ENCODE data around the gene LRRC4C. TPM values are rescaled to one million over a fixed set of nuclear protein-coding genes. Genes with fewer than 3 reads are reported as not detected.
"Not testable (repeated sequence)": the region's sequence is repeated elsewhere in the genome, so short reads cannot be mapped to it uniquely, and the experiment has no call there.

The LRRC4C gene
- polyA plus RNA-seq, 4 donors = 12.5 to 29.0 (median 15.0) TPM

DNA sequence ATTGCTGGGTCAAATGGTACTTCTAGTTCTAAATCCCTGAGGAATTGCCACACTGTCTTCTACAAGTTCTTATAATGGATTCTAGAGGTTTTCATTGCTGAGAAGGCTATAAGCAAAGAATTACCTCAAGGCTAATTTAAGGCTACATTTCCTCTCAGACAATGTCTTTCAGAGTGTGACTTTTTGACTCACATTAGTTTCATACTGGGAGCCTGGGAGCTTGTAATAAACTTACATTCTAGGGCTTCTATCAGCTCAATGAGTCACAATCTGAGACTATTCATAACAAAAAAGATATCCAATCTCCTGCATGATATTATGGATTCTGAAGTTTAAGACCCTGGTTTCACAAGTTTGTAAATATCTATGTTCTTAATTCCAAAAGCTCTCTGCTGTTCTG is 408.7 kb downstream of the LRRC4C start:
- no peak for DNase-seq (ENCODE audit: low read depth in 4 of 4, low spot score in 3 of 4)

DNA sequence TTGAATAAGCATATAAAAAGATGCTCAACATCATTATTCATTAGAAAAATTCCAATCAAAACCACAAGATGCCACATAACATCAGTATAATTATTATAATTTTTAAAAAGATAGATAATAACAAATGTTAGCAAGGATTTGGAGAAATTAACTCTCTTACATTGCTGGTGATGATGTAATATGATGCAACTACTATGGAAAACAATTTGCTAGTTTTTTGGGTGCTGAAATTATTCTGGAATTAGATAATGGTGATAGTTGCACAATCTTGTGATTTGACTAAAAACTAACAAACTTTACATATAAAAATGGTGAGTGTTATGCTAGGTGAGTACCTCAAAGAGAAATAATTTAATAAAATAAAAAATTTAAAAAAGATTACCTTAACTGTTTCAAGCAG is 412.2 kb downstream of the LRRC4C start:
- DNase-seq (ENCODE audit: low read depth in 4 of 4, low spot score in 3 of 4) = no peak

DNA sequence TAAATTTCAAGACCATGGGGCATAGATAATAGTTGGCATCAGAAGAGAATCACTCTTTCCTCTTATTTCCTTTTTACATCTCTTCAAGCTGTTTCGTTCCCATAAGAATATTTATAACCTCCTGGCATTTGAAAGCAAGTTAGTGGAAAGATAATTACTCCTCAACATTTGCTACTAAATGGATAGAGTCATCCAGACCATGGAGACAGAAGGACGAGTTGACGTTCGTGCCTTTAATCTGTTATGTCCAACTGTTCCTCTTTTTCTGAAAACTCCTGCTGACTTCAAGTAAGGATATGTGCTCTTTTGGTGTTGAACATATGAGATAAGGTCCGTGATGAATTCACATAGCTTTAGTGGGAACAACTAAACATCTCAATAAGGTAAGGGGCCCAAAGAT is 414.2 kb downstream of the LRRC4C start:
- DNase-seq (ENCODE audit: low read depth in 4 of 4, low spot score in 3 of 4) = no peak

DNA sequence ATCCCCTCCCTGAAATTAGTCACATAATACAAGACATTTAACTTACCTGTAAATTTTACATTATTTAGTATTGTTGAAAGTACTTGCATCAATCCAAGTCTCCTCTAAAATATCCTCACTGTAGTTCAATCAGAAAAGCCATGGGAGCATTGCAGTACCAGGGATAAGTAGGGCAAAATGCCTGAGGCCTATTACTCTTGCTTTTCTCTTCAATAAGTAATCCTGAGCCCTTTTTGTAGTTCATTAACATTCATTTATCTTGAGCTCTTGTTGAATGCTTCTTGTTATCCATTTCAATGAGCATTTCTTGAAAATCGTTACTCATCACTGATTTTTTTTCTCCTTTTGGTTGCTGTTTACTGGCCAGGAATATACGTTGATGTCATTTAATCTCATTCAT is 414.7 kb downstream of the LRRC4C start:
- no peak for DNase-seq (ENCODE audit: low read depth in 4 of 4, low spot score in 3 of 4)

DNA sequence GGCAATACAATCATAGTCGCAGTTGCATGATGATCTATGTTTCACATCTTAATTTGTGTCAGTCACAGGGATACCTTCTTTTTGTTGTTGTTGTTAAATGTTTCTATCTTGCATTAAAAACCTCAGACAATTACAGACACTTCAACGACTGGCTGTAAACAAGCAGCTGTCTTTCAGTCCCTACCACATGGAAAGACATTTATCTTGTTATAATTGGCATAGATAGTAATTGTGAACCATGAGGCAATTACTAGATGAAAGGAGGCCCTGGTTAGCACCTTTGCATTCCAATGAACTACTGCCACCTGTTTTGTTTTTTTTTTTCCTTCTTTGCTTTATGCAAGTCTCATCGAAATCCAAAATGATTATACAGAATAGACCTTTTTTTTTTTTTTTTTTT is 416.8 kb downstream of the LRRC4C start:
- DNase-seq (ENCODE audit: low read depth in 4 of 4, low spot score in 3 of 4) = no peak

DNA sequence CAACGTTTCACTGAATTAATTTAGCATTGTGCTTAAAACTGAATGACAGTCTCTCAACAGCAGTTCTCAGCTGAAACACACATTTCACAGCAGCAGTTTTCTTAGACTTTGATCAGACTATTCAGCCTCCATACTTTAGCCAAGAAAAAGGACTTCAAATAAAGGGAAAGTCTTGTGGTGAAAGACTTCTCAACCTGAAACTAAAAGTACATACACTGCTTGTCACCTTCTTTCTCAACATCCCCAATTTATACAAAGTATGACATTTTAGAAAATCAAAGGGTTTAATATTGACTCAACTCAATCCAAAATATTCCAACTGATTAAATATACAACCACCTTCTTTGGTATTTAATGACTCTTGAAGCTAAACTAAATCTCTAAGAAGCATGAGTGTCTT is 419.0 kb downstream of the LRRC4C start:
- no peak for DNase-seq (ENCODE audit: low read depth in 4 of 4, low spot score in 3 of 4)

DNA sequence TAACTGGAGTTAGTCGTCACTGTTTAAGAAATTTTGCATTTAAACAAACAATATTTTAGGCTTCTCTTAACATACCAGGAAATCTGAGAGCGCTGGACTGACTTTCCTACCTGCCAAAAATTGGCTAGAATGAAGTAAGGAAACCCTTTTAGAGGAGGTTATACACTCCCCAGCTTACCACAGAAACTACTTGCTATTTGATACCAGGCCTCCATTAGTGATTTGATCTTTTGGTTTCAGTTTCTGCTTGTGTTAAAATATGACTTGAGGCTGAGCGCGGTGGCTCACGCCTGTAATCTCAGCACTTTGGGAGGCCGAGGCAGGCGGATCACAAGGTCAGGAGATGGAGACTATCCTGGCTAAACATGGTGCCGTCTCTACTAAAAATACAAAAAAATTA is 419.9 kb downstream of the LRRC4C start:
- DNase-seq (ENCODE audit: low read depth in 4 of 4, low spot score in 3 of 4) = no peak

DNA sequence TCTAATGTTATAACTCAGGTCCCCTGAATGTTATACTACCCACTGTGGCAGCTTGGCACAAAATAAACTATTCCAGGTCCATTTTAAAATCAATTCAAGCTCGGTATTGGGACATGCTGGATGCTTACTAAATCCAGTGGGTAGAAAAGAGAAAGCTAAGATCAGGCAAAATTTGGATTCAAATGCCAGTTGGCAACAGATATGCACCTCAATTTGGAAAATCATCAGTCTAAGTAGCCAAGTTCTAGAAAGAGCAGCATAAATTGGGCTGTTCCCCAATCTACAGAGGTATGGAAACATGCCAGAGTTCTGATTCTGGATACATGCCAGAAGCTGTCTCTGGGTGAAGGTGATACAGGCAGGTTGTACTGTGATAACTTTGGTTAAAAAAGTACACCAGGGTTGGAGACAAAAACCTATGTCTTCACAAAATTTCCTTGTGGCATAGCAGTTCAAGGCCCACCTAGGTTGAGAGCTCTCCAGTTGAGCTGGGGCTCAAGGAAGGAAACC is 427.8 kb downstream of the LRRC4C start:
- no peak for DNase-seq (ENCODE audit: low read depth in 4 of 4, low spot score in 3 of 4)

DNA sequence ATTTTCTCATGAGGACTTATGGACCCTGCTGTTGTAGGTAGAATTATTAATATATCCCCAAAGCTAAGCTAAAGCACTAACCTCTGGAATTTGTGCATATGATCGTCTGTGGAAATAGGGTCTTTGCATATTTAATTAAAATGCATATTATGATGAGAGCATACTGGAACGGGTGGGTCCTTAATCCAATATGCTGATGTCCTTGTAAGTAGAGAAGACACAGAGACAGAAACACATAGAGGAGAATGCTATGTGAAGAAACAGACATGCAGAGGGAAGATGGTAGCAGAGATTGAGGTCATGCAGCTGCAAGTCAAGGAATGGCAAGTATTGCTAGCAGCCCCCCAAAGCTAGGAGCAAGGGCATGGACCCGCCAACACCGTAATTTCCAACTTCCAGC is 439.2 kb downstream of the LRRC4C start:
- no peak for DNase-seq (ENCODE audit: low read depth in 4 of 4, low spot score in 3 of 4)

DNA sequence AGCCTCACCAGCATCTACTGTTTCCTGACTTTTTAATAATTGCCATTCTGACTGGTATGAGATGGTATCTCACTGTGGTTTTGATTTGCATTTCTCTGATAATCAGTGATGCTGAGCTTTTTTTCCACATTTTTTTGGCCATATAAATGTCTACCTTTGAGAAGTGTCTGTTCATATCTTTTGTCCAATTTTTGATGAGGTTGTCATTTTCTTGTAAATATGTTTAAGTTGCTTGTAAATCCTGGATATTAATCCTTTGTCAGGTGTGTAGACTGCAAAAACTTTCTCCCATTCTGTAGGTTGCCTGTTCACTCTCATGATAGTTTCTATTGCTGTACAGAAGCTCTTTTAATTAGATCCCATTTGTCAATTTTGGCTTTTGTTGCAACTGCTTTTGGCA is 439.8 kb downstream of the LRRC4C start:
- not testable (repeated sequence) for DNase-seq (ENCODE audit: low read depth in 4 of 4, low spot score in 3 of 4)

DNA sequence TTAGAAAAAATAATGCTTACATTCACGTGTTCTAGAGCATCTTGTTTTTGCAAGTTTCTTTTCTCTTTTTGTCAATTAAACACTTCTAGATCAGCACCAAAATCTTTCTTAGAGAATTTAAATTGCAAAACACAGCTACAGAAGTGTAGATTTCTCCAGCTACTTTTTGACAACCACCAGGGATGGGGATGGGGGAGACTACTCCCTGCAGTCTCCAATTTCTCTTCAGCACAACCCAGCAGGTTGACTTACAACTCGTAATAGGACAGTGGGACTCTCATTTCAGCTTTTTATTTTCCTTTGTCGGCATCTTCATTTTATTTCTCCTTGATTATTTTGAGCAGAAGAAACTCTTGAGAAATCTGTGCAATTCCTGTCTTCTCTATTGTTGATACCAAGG is 441.2 kb downstream of the LRRC4C start:
- no peak for DNase-seq (ENCODE audit: low read depth in 4 of 4, low spot score in 3 of 4)

DNA sequence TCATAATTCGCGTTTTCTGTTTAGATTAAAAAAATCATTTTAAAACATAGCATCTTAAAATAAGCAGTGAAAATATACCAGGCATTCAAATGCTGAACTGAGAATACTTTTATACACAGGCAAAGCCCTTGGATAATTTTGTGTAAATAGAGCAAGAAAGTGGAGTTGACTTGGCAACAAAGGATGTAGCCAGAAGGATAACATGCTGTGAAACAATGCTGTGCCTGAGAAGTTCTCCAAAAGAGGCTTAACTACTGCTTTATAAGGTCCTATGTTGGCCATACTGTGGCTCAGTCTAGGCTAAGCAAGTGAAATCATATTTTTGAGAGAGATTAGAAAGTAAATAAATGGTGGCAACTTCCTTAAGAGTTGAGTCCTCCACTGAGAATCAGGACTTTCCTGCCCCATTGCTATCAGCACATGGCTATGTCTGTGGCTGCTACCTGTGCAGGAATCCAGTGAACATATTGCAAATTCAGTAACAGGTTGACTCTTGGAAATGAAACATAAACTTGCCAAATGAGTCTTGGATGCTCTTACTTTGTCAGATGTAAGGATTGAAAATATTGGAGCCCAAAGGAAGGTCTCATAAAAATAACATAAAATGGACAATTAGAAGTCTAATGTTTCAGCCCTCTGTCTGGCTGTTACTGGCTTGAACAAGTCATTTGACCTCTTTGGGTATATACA is 448.9 kb downstream of the LRRC4C start:
- no peak for DNase-seq (ENCODE audit: low read depth in 4 of 4, low spot score in 3 of 4)

DNA sequence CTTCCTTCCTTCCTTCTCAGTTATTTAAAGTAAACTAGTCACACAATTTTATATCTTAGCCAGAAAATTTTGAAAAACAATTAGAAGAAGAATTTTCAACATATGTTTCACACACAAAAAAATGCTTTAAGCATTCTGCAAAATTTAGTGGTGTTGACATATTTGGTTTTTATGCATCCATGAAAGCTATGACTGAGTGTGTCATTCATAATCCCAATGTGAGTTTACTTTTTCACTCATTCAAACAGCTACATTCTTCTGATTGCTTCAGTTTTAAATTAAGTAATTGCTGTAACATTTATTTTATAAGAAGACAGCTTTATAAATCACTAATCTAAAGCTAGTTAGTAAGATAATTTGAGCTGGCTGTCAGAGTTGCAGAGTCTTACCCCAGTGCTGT is 453.5 kb downstream of the LRRC4C start:
- no peak for DNase-seq (ENCODE audit: low read depth in 4 of 4, low spot score in 3 of 4)

DNA sequence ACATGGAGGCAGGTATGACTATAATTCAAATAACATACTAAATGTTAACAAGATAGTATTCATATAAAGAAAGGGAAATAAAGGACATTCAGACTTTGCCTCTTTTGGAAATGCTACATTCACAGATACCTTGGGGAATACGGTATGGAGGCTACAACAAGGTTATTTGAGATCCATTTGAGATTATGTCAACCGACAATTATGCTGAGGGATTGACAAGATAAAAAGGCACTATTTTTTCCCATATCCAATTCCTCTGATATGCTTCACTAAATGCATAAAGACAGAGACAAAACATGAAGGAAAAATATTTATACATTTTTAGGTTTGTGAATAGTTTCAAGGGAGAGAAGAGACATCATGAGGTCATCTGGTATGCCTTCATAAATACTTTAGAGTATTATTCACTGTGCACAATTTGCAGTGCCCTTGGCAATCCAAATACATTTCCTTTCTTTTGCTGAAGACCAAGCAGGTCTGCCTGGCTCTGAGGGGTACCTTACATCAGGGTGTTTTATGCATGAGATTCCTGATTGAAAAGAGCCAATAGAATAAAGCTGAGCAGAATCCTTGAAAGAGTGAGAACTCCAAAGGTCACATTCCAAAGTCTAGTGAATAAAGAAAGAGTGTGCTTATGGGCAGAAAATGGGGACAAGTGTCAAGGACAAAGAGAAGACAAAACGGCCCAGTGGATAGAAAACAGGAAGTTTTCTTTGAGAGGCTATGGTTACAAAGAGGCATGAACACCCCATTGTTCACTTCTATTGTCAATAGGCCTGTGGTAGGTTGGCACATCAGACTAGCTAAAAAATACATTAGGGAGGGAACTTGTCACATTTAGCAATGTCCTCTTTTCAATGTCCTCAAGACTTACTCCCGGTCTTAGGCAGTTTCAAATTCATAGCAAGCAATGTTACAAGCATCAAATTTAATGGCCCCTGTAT is 455.8 kb downstream of the LRRC4C start:
- DNase-seq (ENCODE audit: low read depth in 4 of 4, low spot score in 3 of 4) = no peak

DNA sequence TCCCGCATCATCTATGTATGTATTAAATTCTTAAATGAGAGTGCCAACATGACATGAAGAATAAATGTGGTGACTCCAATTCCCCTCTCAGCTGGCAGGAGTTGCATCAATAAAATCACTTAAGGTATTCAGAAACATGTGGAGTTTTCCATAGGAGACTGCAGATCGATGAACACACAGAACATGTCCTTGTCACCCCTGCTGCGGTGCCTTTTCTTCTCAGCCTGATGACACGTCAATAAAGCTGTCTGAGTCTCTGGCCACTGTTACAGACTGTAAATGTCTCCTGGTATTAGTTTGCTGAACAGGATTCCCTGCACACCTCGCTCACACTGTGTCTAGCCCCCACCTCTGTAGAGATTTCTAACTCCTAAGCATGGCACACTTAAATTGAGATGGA is 460.5 kb downstream of the LRRC4C start:
- no peak for DNase-seq (ENCODE audit: low read depth in 4 of 4, low spot score in 3 of 4)

DNA sequence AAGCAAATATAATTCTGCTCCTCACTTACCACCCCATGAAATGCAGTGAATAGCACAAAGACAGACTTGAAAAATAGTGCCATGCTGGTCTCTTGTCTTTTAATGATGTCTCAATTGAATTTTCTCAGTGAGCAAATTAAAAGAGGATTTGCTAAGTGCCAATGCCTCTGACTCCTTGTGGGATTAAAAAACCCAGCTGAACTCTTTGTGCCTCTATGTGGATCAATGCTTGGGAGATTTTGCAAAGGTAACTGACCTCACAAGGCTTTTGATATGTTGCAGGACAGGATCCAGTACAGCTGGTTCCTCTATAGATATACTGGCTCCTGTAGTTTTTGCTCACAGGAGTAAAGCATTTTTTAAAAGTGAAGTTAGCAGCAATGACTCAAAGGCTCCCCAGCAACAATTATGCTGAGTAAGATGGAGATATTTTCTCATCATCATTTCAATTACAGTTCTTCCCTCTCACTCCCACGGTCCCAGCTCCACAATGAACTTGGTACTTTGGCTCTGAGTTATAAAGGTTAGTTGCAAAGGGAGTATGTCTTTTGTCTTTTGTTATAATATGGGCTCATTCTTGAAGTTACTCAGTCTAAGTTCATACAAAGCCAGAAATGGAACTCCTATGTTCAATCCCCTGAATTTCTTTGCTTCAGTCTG is 471.5 kb downstream of the LRRC4C start:
- no peak for DNase-seq (ENCODE audit: low read depth in 4 of 4, low spot score in 3 of 4)

DNA sequence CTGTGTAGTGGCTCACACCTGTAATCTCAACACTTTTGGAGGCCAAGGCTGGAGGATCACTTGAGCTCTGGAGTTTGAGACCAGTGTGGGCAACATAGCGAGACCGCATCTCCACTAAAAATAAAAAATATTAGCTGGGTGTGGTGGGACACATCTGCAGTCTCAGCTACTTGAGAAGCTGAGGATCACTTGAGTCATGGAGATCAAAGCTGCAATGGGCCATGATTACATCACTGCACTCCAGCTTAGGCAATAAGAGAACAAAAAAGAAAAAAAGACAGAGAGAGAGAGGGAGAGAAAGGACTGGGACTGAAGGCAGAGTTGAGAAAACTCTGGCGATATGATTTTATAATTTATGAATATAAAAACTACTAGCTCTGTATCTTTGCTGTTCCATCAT is 473.1 kb downstream of the LRRC4C start:
- DNase-seq (ENCODE audit: low read depth in 4 of 4, low spot score in 3 of 4) = no peak

DNA sequence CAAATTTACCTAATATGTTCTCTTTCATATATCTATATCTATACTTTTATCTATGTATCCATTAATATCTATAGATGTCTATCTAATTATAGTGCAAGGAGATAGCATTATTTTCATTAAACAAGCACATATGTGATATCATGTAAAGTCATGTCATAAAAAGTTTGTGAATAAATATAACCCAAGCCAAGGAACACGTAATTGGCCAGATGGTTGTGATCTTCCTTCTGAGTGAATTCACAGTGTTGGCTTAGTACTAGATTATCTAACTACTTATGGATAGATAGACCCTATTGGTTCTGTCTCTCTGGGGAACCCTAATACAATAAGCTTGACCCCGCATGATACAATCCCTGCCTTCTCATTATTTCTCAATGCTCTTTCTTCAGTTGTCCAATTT is 484.4 kb downstream of the LRRC4C start:
- DNase-seq (ENCODE audit: low read depth in 4 of 4, low spot score in 3 of 4) = no peak

DNA sequence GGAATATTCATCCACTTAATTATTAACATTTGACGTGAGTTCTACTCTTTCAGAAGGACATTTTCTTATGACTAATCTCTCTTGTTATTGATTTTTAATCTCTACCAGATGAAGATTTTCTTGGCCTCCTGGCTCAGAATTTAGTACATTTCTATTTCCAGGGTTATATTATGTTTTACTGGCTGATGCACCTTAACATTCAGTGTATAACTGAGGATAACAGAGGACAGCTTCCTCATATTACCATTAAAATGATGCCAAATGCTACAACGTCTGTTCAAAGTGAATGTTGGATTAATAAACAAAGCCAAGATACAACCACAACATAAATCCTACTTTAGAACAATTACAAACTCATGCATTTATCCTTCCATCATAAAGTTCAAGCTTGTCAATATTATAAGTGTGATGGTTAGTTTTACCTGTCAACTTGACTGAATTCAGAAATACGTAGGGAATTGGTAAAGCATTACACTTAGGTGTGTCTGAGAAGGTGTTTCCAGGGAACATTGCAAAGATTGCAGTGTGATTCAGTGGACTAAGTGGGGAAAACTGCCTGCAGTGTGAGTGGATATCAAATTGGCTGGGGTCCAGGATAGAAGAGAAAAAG is 485.2 kb downstream of the LRRC4C start:
- DNase-seq (ENCODE audit: low read depth in 4 of 4, low spot score in 3 of 4) = no peak

DNA sequence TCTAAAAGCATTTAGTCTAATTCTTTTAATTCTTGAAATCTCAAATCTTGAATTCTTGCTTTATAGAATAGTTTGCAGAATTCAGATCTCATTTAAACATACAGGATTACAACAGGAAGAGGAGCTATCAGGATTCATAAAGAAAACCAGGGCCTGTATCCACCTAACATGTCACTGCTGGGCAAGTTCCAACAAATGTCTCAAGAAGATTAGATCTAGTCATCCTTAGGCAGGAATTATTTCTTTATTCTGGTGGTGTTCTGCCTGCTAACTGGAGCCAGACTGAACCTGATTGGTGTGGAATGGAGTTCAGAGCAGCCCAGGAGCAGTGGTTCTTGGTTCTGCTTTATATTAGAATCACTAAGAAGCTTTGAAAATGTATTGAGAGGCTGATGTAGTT is 500.7 kb downstream of the LRRC4C start:
- DNase-seq (ENCODE audit: low read depth in 4 of 4, low spot score in 3 of 4) = no peak

DNA sequence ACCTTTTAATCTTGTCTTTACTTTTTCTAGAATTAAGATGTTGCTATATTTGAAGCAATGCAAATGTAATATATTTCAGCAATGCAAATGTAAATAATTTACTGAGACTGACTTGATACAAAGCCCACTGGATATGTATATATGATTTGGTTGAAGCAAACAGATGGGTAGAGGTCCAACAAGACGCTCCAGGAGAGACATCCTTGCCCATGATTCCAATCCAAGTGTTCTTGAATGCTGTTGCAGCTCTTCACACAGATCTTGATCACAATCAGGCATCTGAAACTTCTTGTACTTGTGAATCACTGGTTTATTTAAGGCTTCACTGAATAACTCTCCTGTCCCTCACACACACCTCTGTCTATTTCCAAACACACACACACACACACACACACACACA is 507.0 kb downstream of the LRRC4C start:
- no peak for DNase-seq (ENCODE audit: low read depth in 4 of 4, low spot score in 3 of 4)

Data from left renal pelvis (tissue), 4 donors.